HepG2 (cell line): ENCODE data around the gene ZNF786. TPM values are rescaled to one million over a fixed set of nuclear protein-coding genes. Genes with fewer than 3 reads are reported as not detected.

Source experiments
- ATF1 ChIP-seq: IDR thresholded peaks from 2 replicates; pipeline ENCODE4 v1.6.1; 2016; ENCODE audit warnings: mild to moderate bottlenecking, control low read depth
- GATA4 ChIP-seq: sonication (generic); IDR thresholded peaks from 2 replicates; pipeline ENCODE4 v1.6.1; 2016; ENCODE audit warnings: antibody characterized with exemption, low read depth, borderline replicate concordance
- HMGA1 ChIP-seq: sonication (generic); formaldehyde crosslinking; conservative IDR thresholded peaks from 2 replicates; pipeline ENCODE4 v1.4.0; 2020; ENCODE audit warnings: missing genetic modification reagents
- HOXA7 ChIP-seq: sonication (generic); formaldehyde crosslinking; IDR thresholded peaks from 2 replicates; pipeline ENCODE4 v1.8.1; 2022; ENCODE audit warnings: mild to moderate bottlenecking, missing genetic modification reagents, moderate library complexity
- NFE2L2 ChIP-seq: fragments of 150-350 bp; IDR thresholded peaks from 2 replicates; pipeline ENCODE4 v1.6.1; 2014; ENCODE audit warnings: low read length
- SNAPC2 ChIP-seq: sonication (generic); formaldehyde crosslinking; IDR thresholded peaks from 2 replicates; pipeline ENCODE4 v1.8.1; 2022; ENCODE audit warnings: mild to moderate bottlenecking, missing genetic modification reagents
- TCF7L2 ChIP-seq: IDR thresholded peaks from 2 replicates; pipeline ENCODE4 v1.6.1; 2011; ENCODE audit warnings: mild to moderate bottlenecking, low read depth, low read length, moderate library complexity
- TSC22D2 ChIP-seq: sonication (generic); formaldehyde crosslinking; IDR thresholded peaks from 2 replicates; pipeline ENCODE4 v1.5.1; 2020; ENCODE audit warnings: missing genetic modification reagents, mild to moderate bottlenecking, borderline replicate concordance
- ZFP36 ChIP-seq: fragments of 150-350 bp; IDR thresholded peaks from 2 replicates; pipeline ENCODE4 v1.6.1; 2018; ENCODE audit warnings: borderline replicate concordance, low read length, low read depth; ENCODE audit not compliant: partially characterized antibody
- ZFP90 ChIP-seq: sonication (generic); formaldehyde crosslinking; IDR thresholded peaks from 2 replicates; pipeline ENCODE4 v1.8.0; 2022; ENCODE audit warnings: missing genetic modification reagents, mild to moderate bottlenecking, inconsistent platforms, borderline replicate concordance
- ZNF180 ChIP-seq: sonication (generic); formaldehyde crosslinking; IDR thresholded peaks from 2 replicates; pipeline ENCODE4 v1.4.0; 2020; ENCODE audit warnings: low read depth, missing genetic modification reagents, borderline replicate concordance
- ZNF224 ChIP-seq: sonication (generic); formaldehyde crosslinking; IDR thresholded peaks from 2 replicates; pipeline ENCODE4 v1.5.0; 2020; ENCODE audit warnings: mild to moderate bottlenecking, missing genetic modification reagents
- polyA plus RNA-seq, 8 experiments: library from polyadenylated mRNA; depleted of rRNA in 3 of 8; stranded (reverse) in 7 of 8; unstranded in 1 of 8; fragments of >200 nt; fragmentation: Illumina TruSeq in 4 of 8; extraction: Trizol in 4 of 8; gene quantifications; 2 replicates each; pipeline versions ENCODE4 v1.2.1 to v1.2.3, GENCODE V29; 2011 to 2016; ENCODE audit warnings: low read depth in 4 of 8, missing spikeins in 1 of 8, mixed read lengths in 1 of 8; ENCODE audit not compliant: insufficient read depth in 1 of 8
- total RNA-seq, 5 experiments: library from RNA; depleted of rRNA; stranded (reverse); fragments of >200 nt; fragmentation: Illumina TruSeq; extraction: Trizol; gene quantifications; 2 replicates each; pipeline ENCODE4 v1.2.3, GENCODE V29; 2016; ENCODE audit warnings: low read depth in 1 of 5
- TF ChIP-seq, protein P1 (sequence below): sonication (generic); formaldehyde crosslinking; IDR thresholded peaks from 2 replicates; pipeline ENCODE4 v1.5.0; 2020; ENCODE audit warnings: missing genetic modification reagents, mild to moderate bottlenecking, borderline replicate concordance
- TF ChIP-seq, protein P2 (sequence below): sonication (generic); formaldehyde crosslinking; IDR thresholded peaks from 2 replicates; pipeline ENCODE4 v1.9.0; 2021; ENCODE audit warnings: missing genetic modification reagents, borderline replicate concordance
- TF ChIP-seq, protein P3 (sequence below): sonication (generic); formaldehyde crosslinking; conservative IDR thresholded peaks from 2 replicates; pipeline ENCODE4 v1.4.0; 2020; ENCODE audit warnings: missing genetic modification reagents
- TF ChIP-seq, protein P4 (sequence below): IDR thresholded peaks from 2 replicates; pipeline ENCODE4 v1.6.1; 2016; ENCODE audit warnings: low read depth, control low read depth
- TF ChIP-seq, protein P5 (sequence below): sonication (generic); formaldehyde crosslinking; IDR thresholded peaks from 2 replicates; pipeline ENCODE4 v1.5.1; 2020; ENCODE audit warnings: mild to moderate bottlenecking, missing genetic modification reagents, moderate library complexity
- TF ChIP-seq, protein P6 (sequence below): sonication (generic); formaldehyde crosslinking; IDR thresholded peaks from 2 replicates; pipeline ENCODE4 v1.5.0; 2020; ENCODE audit warnings: mild to moderate bottlenecking, low read depth, missing genetic modification reagents, borderline replicate concordance
- TF ChIP-seq, protein P7 (sequence below): sonication (generic); formaldehyde crosslinking; IDR thresholded peaks from 2 replicates; pipeline ENCODE4 v1.8.0; 2022; ENCODE audit warnings: missing genetic modification reagents, mild to moderate bottlenecking, moderate library complexity, borderline replicate concordance

The ZNF786 gene
- total and polyA plus RNA-seq, 2 of the 13 experiments (the other 11 are each of a cell fraction or from before 2014, with no cell fraction given) = 2.0 to 4.0 TPM

DNA sequence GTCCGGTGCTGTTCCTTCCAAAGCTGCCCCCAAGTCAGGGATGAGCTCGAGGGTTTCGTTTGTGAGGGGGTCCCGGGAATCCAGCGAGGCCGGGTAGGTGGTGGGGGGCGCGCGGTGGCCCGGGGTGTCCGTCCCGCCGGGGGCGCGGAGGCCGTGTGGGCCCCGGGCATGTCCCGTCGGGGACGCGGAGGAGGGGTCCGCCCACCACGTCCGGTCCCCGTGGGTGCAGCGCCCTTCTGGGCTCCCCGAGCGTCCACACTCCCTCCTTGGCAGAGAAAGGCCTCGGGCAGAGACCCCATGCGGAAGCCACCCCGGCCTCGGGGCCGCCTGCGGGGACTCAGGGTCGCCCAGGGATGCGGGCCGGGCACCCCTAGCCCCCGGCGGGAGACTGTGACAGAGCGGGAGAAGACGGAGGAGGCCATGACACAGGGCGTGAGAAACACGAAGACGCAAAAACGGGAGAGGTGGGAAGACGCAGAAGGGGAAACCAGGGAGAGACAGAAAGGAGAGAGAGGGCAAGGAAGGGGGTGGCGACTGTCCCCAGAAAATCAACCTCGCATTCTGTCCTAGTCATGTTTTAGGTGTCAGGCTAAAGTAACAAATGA, 36.2 kb upstream of the ZNF786 start (continued):
- TF ChIP-seq ZFP36 = no peak
- no peak for TF ChIP-seq SNAPC2 (CRISPR knock-in tag)
- TF ChIP-seq, protein P1, sequence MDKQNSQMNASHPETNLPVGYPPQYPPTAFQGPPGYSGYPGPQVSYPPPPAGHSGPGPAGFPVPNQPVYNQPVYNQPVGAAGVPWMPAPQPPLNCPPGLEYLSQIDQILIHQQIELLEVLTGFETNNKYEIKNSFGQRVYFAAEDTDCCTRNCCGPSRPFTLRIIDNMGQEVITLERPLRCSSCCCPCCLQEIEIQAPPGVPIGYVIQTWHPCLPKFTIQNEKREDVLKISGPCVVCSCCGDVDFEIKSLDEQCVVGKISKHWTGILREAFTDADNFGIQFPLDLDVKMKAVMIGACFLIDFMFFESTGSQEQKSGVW = no peak; the same call in 1 of the 2 replicates
- TF ChIP-seq TCF7L2 = no peak
- TF ChIP-seq, protein P2, sequence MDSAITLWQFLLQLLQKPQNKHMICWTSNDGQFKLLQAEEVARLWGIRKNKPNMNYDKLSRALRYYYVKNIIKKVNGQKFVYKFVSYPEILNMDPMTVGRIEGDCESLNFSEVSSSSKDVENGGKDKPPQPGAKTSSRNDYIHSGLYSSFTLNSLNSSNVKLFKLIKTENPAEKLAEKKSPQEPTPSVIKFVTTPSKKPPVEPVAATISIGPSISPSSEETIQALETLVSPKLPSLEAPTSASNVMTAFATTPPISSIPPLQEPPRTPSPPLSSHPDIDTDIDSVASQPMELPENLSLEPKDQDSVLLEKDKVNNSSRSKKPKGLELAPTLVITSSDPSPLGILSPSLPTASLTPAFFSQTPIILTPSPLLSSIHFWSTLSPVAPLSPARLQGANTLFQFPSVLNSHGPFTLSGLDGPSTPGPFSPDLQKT (CRISPR knock-in tag) = no peak
- no peak for TF ChIP-seq ATF1
- TF ChIP-seq, protein P3, sequence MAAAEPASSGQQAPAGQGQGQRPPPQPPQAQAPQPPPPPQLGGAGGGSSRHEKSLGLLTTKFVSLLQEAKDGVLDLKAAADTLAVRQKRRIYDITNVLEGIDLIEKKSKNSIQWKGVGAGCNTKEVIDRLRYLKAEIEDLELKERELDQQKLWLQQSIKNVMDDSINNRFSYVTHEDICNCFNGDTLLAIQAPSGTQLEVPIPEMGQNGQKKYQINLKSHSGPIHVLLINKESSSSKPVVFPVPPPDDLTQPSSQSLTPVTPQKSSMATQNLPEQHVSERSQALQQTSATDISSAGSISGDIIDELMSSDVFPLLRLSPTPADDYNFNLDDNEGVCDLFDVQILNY = no peak
- no peak for TF ChIP-seq NFE2L2
- TF ChIP-seq TSC22D2 (CRISPR knock-in tag) = no peak
- TF ChIP-seq, protein P4, sequence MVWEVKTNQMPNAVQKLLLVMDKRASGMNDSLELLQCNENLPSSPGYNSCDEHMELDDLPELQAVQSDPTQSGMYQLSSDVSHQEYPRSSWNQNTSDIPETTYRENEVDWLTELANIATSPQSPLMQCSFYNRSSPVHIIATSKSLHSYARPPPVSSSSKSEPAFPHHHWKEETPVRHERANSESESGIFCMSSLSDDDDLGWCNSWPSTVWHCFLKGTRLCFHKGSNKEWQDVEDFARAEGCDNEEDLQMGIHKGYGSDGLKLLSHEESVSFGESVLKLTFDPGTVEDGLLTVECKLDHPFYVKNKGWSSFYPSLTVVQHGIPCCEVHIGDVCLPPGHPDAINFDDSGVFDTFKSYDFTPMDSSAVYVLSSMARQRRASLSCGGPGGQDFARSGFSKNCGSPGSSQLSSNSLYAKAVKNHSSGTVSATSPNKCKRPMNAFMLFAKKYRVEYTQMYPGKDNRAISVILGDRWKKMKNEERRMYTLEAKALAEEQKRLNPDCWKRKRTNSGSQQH = no peak
- TF ChIP-seq HOXA7 (CRISPR knock-in tag) = no peak
- no peak for TF ChIP-seq ZNF180 (CRISPR knock-in tag)
- TF ChIP-seq ZNF224 = no peak
- TF ChIP-seq ZFP90 (CRISPR knock-in tag) = 0 out of 2 replicates have a peak, but pooled peaks have one; percentile 5
- no peak for TF ChIP-seq HMGA1 (CRISPR knock-in tag)
- TF ChIP-seq, protein P5, sequence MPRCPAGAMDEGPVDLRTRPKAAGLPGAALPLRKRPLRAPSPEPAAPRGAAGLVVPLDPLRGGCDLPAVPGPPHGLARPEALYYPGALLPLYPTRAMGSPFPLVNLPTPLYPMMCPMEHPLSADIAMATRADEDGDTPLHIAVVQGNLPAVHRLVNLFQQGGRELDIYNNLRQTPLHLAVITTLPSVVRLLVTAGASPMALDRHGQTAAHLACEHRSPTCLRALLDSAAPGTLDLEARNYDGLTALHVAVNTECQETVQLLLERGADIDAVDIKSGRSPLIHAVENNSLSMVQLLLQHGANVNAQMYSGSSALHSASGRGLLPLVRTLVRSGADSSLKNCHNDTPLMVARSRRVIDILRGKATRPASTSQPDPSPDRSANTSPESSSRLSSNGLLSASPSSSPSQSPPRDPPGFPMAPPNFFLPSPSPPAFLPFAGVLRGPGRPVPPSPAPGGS (CRISPR knock-in tag) = no peak
- TF ChIP-seq, protein P6, sequence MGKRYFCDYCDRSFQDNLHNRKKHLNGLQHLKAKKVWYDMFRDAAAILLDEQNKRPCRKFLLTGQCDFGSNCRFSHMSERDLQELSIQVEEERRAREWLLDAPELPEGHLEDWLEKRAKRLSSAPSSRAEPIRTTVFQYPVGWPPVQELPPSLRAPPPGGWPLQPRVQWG (CRISPR knock-in tag) = no peak
- TF ChIP-seq GATA4 = no peak
- TF ChIP-seq, protein P7, sequence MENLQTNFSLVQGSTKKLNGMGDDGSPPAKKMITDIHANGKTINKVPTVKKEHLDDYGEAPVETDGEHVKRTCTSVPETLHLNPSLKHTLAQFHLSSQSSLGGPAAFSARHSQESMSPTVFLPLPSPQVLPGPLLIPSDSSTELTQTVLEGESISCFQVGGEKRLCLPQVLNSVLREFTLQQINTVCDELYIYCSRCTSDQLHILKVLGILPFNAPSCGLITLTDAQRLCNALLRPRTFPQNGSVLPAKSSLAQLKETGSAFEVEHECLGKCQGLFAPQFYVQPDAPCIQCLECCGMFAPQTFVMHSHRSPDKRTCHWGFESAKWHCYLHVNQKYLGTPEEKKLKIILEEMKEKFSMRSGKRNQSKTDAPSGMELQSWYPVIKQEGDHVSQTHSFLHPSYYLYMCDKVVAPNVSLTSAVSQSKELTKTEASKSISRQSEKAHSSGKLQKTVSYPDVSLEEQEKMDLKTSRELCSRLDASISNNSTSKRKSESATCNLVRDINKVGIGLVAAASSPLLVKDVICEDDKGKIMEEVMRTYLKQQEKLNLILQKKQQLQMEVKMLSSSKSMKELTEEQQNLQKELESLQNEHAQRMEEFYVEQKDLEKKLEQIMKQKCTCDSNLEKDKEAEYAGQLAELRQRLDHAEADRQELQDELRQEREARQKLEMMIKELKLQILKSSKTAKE = peak; percentile 30; the same call in 1 of the 2 replicates
